Measurements from ENCODE around the gene HCFC1. TPM values are rescaled to one million over a fixed set of nuclear protein-coding genes. Genes with fewer than 3 reads are reported as not detected.

The HCFC1 gene
- total and polyA plus RNA-seq, 2 of the 8 experiments (the other 6 are each of a cell fraction or from before 2014, with no cell fraction given): 24.9 to 117 TPM

DNA sequence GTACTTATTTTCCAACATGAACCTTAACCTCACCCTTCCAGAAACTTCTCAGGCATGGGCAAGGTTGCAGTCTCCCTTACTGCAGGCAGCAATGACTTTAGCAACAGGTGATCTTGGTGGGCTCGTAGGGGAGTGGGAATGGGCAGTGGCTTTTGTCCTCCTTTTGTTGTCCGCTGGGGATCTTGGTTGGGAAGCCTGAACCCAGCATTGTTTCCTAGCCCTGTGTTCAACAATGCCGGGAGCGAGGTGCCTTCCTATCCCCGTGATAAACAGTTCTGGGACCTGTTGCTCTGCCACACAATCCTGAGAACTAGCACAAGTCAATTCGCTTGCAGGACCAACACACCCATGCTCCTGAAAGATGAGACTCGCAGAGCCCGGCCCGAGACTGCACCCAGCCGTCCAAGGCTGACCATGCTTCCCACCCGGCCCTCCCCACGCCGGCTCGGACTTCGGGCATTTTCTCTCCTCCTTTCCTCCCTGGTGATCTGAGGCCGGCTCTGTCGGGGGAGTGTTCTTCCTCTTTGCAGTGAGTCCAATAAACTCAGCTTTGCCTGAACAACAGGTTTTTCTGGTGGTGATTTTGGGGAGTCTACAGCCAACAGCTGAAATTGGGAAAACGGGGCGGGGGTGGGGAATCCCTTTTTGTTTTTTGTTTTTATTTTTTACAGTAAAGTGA, 27.9 kb upstream of the HCFC1 start (continued):
- TF ChIP-seq EP300 (IDR thresholded peaks at IDR 0.05; ENCODE audit: borderline replicate concordance in 1 of 2, low read depth in 2 of 2, low read length in 2 of 2) (no peak), EGR1 (IDR thresholded peaks at IDR 0.05; ENCODE audit: borderline replicate concordance, low read depth, low read length) (no peak), BCL11A (IDR thresholded peaks at IDR 0.05; ENCODE audit: low read depth in 2 of 2, low read length in 2 of 2) (no peak), NRF1 (IDR thresholded peaks at IDR 0.05; ENCODE audit: low read depth, low read length) (no peak), RBBP5 (IDR thresholded peaks at IDR 0.05; ENCODE audit: borderline replicate concordance, low read depth, low read length) (no peak), TAF1 (IDR thresholded peaks at IDR 0.05; ENCODE audit: low read depth, low read length) (no peak), HDAC2 (IDR thresholded peaks at IDR 0.05; ENCODE audit: borderline replicate concordance in 1 of 2, low read depth in 2 of 2, low read length in 2 of 2) (no peak)
- TF ChIP-seq, protein P1, sequence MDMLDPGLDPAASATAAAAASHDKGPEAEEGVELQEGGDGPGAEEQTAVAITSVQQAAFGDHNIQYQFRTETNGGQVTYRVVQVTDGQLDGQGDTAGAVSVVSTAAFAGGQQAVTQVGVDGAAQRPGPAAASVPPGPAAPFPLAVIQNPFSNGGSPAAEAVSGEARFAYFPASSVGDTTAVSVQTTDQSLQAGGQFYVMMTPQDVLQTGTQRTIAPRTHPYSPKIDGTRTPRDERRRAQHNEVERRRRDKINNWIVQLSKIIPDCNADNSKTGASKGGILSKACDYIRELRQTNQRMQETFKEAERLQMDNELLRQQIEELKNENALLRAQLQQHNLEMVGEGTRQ (IDR thresholded peaks at IDR 0.05; ENCODE audit: low read length): no peak
